Endothelial cell of umbilical vein (primary cell): Measurements from ENCODE around the gene SLC6A1. TPM values are rescaled to one million over a fixed set of nuclear protein-coding genes. Genes with fewer than 3 reads are reported as not detected.

Experiments used
- BruUV-seq: library from RNA; stranded (reverse); fragments of 400-500 nt; replicated peaks from 2 replicates; lab custom pipeline; 2021; lab: Mats Ljungman, UMichigan
- CTCF ChIA-PET: fragments of 300-600, 350-600 bp; sonication (Branson Sonifier 250); formaldehyde crosslinking; loops from one replicate; lab custom pipeline; 2021; ENCODE audit warnings: antibody characterized with exemption, inconsistent platforms; lab: Charles Lee
- POLR2A ChIA-PET: fragments of 300-600, 350-600 bp; sonication (Branson Sonifier 250); formaldehyde crosslinking; loops from one replicate; lab custom pipeline; 2021; ENCODE audit warnings: antibody characterized with exemption, inconsistent platforms; lab: Charles Lee
- DNase-seq: peaks from one replicate; pipeline ENCODE4 v3.0.0-alpha.2; 2011; ENCODE audit warnings: low read depth, low spot score
- FAIRE-seq: peaks from 2 replicates; lab custom pipeline; 2011; peaks lifted over from hg19 to GRCh38; lab: Jason Lieb, UNC
- H2AFZ ChIP-seq: 2 replicates; pipeline ENCODE4 v1.6.0; 2012; ENCODE audit warnings: low read depth, low read length, control low read depth, inconsistent platforms
- H3K27ac ChIP-seq: 2 replicates; pipeline ENCODE4 v1.5.1; 2011; ENCODE audit warnings: low read depth, mild to moderate bottlenecking, control low read depth, low read length, moderate library complexity; ENCODE audit not compliant: insufficient read depth
- H3K27me3 ChIP-seq, 2 experiments: 2 replicates each; pipeline versions ENCODE4 v1.6.0 to v1.6.1; 2011; ENCODE audit warnings: low read length in 2 of 2, mixed read lengths in 1 of 2; ENCODE audit not compliant: control insufficient read depth in 2 of 2, insufficient read depth in 2 of 2
- H3K36me3 ChIP-seq, 2 experiments: 2 replicates in 1 of 2; 3 replicates in 1 of 2; pipeline ENCODE4 v1.5.1; 2011; ENCODE audit warnings: low read length in 2 of 2, mild to moderate bottlenecking in 1 of 2, moderate library complexity in 1 of 2; ENCODE audit not compliant: control insufficient read depth in 2 of 2, insufficient read depth in 2 of 2; ENCODE audit errors: extremely low read depth in 1 of 2
- H3K4me1 ChIP-seq: 3 replicates; pipeline ENCODE4 v1.5.1; 2011; ENCODE audit warnings: mild to moderate bottlenecking, low read length; ENCODE audit not compliant: control insufficient read depth, insufficient read depth; ENCODE audit errors: extremely low read depth
- H3K4me2 ChIP-seq: 2 replicates; pipeline ENCODE4 v1.6.1; 2011; ENCODE audit warnings: low read length, control low read depth, mixed read lengths; ENCODE audit not compliant: insufficient read depth
- H3K4me3 ChIP-seq, 3 experiments: fragments of 200-600 bp in 1 of 3; sonication (generic), shearing (Covaris generic) in 1 of 3; replicated peaks in 1 of 3; 2 replicates each; pipeline ENCODE4 v1.5.1; 2011 to 2016; ENCODE audit warnings: control low read depth in 3 of 3, low read length in 3 of 3, mild to moderate bottlenecking in 2 of 3, inconsistent platforms in 1 of 3, low read depth in 1 of 3, moderate library complexity in 1 of 3; ENCODE audit not compliant: insufficient read depth in 1 of 3
- H3K79me2 ChIP-seq: 2 replicates; pipeline ENCODE4 v1.6.0; 2012; ENCODE audit warnings: low read length, inconsistent platforms; ENCODE audit not compliant: control insufficient read depth, insufficient read depth
- H3K9ac ChIP-seq: replicated peaks from 2 replicates; pipeline ENCODE3; 2011; ENCODE audit warnings: low read length, control low read depth; ENCODE audit not compliant: insufficient read depth; ENCODE audit errors: extremely low read depth
- H3K9me1 ChIP-seq: replicated peaks from 3 replicates; pipeline ENCODE4 v1.6.0; 2011; ENCODE audit warnings: mild to moderate bottlenecking, low read length; ENCODE audit not compliant: control insufficient read depth, insufficient read depth; ENCODE audit errors: extremely low read depth
- H3K9me3 ChIP-seq: replicated peaks from 2 replicates; pipeline ENCODE4 v1.5.1; 2012; ENCODE audit warnings: low read length, inconsistent platforms; ENCODE audit not compliant: control insufficient read depth, insufficient read depth
- H4K20me1 ChIP-seq: replicated peaks from 2 replicates; pipeline ENCODE3; 2011; ENCODE audit warnings: mild to moderate bottlenecking, low read length; ENCODE audit not compliant: control insufficient read depth, insufficient read depth; ENCODE audit errors: extremely low read depth
- EZH2 ChIP-seq: IDR thresholded peaks from 2 replicates; pipeline ENCODE4 v1.6.1; 2012; ENCODE audit warnings: borderline replicate concordance, low read depth, mild to moderate bottlenecking, moderate library complexity, low read length, inconsistent platforms; ENCODE audit not compliant: severe bottlenecking
- FOS ChIP-seq: IDR thresholded peaks from 2 replicates; pipeline ENCODE4 v1.6.1; 2011; ENCODE audit warnings: mild to moderate bottlenecking, low read length, moderate library complexity, borderline replicate concordance; ENCODE audit not compliant: insufficient read depth
- GATA2 ChIP-seq: IDR thresholded peaks from 2 replicates; pipeline ENCODE4 v1.7.0; 2011; ENCODE audit warnings: low read depth, mild to moderate bottlenecking, moderate library complexity, mixed read lengths, low read length; ENCODE audit not compliant: insufficient read length, insufficient read depth
- JUN ChIP-seq: IDR thresholded peaks from 2 replicates; pipeline ENCODE4 v1.6.1; 2011; ENCODE audit warnings: borderline replicate concordance, low read depth; ENCODE audit not compliant: insufficient read length, insufficient read depth
- MYC ChIP-seq: IDR thresholded peaks from one replicate; pipeline ENCODE4 v1.6.1; 2011; ENCODE audit warnings: mild to moderate bottlenecking, low read depth, low read length
- POLR2A ChIP-seq: IDR thresholded peaks from 2 replicates; pipeline ENCODE4 v1.6.1; 2012; ENCODE audit warnings: low read depth, mild to moderate bottlenecking, control low read depth, low read length
- POLR2AphosphoS5 ChIP-seq: IDR thresholded peaks from 2 replicates; pipeline ENCODE4 v1.6.1; 2012; ENCODE audit warnings: low read depth, mild to moderate bottlenecking, control low read depth, low read length, moderate library complexity; ENCODE audit not compliant: insufficient read depth
- dilution Hi-C: fragments of 300-500 bp; cut with MboI; formaldehyde crosslinking; loops from one replicate; pipeline ENCODE4 v1.15.0; 2019; ENCODE audit warnings: low sequenced_read_pairs; ENCODE audit not compliant: extremely low pct_ligation_motif_present
- intact Hi-C: fragments of 100-400 bp; cut with micrococcal nuclease; formaldehyde crosslinking; loops from one replicate; pipeline ENCODE4 v1.10.0; 2022
- polyA plus RNA-seq, 4 experiments: library from polyadenylated mRNA; depleted of rRNA in 3 of 4; stranded (reverse) in 3 of 4; unstranded in 1 of 4; fragments of >200 nt; gene quantifications; 2 replicates each; pipeline versions ENCODE4 v1.2.1 to v1.2.3, GENCODE V29; 2011 to 2012; ENCODE audit warnings: missing spikeins in 1 of 4
- total RNA-seq: library from RNA; stranded (reverse); gene quantifications from 2 replicates; pipeline ENCODE4 v1.2.3, GENCODE V29; 2021
- TF ChIP-seq, protein P1 (sequence below): IDR thresholded peaks from 2 replicates; pipeline ENCODE4 v1.6.1; 2011; ENCODE audit not compliant: insufficient read depth, insufficient read length
- TF ChIP-seq, protein P2 (sequence below), 2 donors: IDR thresholded peaks; 1 replicate in 1 of 2; 2 replicates in 1 of 2; pipeline ENCODE4 v1.5.1; 2011; ENCODE audit warnings: low read length in 2 of 2, mild to moderate bottlenecking in 2 of 2, moderate library complexity in 2 of 2, control low read depth in 1 of 2, inconsistent platforms in 1 of 2, low read depth in 1 of 2; ENCODE audit not compliant: insufficient read depth in 1 of 2; ENCODE audit errors: extremely low read depth in 1 of 2

The SLC6A1 gene
- total and polyA plus RNA-seq, 2 donors (not counting 3 experiments of a cell fraction or from before 2014, with no cell fraction given) = not detected

DNA sequence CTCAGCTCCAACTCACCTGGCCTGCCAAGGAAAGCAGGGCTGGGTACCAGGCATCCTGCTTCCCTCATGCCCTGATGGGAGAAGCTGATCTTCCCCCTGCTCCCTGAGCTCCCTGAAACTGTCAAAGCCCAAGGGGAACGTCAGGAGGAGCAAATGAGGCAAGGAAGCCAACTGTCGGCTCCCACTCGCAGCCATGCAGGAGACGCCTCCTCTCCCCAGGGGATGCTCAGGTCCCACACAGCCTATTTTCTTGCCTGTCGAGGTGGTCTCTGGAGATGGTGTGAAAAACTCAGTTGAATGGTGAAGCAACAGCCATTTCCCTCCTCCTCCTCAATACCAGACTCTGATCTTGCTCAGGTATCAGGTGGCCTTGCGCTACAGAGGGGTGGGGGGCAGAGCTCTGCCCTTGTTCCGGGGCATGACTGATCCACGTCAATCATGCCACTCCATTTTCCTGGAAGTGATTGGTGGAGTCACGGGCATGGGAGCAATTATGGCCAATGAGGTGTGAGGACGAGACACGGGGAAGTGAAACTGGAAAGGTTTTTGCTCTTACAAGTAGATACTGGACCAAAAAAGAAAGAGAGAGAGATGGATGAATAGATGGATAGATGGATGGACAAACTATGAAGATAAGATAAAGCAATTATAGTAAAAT, 58.2 kb downstream of the SLC6A1 start:
- dilution Hi-C loops = no loop called here
- H3K9me3 ChIP-seq = no peaks in the 10 kb centered on the region
- ChIA-PET CTCF (interaction anchor here (2.2 kb wide), 1 partner anchor 9 kb away, joined by 11 read pairs; no protein-coding TSS in a partner anchor), POLR2A (no interaction called here)
- FAIRE-seq = no peak
- H3K4me2 ChIP-seq = no peak overlapping the region
- TF ChIP-seq JUN (no peak), EZH2 (no peak), MYC (no peak), FOS (no peak), GATA2 (no peak), POLR2AphosphoS5 (no peak), POLR2A (no peak)
- TF ChIP-seq, protein P1, sequence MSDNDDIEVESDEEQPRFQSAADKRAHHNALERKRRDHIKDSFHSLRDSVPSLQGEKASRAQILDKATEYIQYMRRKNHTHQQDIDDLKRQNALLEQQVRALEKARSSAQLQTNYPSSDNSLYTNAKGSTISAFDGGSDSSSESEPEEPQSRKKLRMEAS = no peak
- TF ChIP-seq, protein P2, sequence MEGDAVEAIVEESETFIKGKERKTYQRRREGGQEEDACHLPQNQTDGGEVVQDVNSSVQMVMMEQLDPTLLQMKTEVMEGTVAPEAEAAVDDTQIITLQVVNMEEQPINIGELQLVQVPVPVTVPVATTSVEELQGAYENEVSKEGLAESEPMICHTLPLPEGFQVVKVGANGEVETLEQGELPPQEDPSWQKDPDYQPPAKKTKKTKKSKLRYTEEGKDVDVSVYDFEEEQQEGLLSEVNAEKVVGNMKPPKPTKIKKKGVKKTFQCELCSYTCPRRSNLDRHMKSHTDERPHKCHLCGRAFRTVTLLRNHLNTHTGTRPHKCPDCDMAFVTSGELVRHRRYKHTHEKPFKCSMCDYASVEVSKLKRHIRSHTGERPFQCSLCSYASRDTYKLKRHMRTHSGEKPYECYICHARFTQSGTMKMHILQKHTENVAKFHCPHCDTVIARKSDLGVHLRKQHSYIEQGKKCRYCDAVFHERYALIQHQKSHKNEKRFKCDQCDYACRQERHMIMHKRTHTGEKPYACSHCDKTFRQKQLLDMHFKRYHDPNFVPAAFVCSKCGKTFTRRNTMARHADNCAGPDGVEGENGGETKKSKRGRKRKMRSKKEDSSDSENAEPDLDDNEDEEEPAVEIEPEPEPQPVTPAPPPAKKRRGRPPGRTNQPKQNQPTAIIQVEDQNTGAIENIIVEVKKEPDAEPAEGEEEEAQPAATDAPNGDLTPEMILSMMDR (IDR thresholded peaks at IDR 0.05; ENCODE audit: extremely low read depth in 1 of 2, insufficient read depth in 1 of 2, low read depth in 1 of 2, low read length in 2 of 2) = no peak
- intact Hi-C loops = no loop called here
- no TSS peak for BruUV-seq
- H3K79me2 ChIP-seq = no peaks in the 10 kb centered on the region
- no peaks in the 10 kb centered on the region for H3K4me1 ChIP-seq
- H3K9me1 ChIP-seq = no peaks in the 10 kb centered on the region
- H3K27ac ChIP-seq = no peak overlapping the region
- H2AFZ ChIP-seq = no peak overlapping the region
- no peak for DNase-seq
- H4K20me1 ChIP-seq = no peaks in the 10 kb centered on the region
- no peak overlapping the region for H3K9ac ChIP-seq
- H3K27me3 ChIP-seq = peaks cover 5 to 11% of the 10 kb centered on the region in 2 experiments
- no peaks in the 10 kb centered on the region for H3K36me3 ChIP-seq
- H3K4me3 ChIP-seq = no peak overlapping the region
